Stimulated activated memory B cell treated with anti-CD40 and anti-IgM and Interleukin-4, amounts not matched to agents 10 μg/mL and 1 μg/mL and 100 μg/mL, for 72 hours (primary cell): ENCODE data around the gene EFTUD2.

Experiments used
- ATAC-seq: fragments of 150-1000 bp; cut with Tn5 transposase; 2 replicates; pipeline ENCODE4 v1.10.0; 2021
- H3K27ac Mint-ChIP-seq: one replicate; pipeline ENCODE4 v1.8.0; 2022; ENCODE audit warnings: mild to moderate bottlenecking, mixed read lengths
- H3K27me3 Mint-ChIP-seq: one replicate; pipeline ENCODE4 v1.8.0; 2022; ENCODE audit warnings: mixed read lengths
- H3K36me3 Mint-ChIP-seq: one replicate; pipeline ENCODE4 v1.8.0; 2022; ENCODE audit warnings: mixed read lengths
- H3K4me1 Mint-ChIP-seq: one replicate; pipeline ENCODE4 v1.8.0; 2022; ENCODE audit warnings: mixed read lengths
- H3K4me3 Mint-ChIP-seq: one replicate; pipeline ENCODE4 v1.8.0; 2022; ENCODE audit warnings: mild to moderate bottlenecking, moderate library complexity, mixed read lengths
- H3K9me3 Mint-ChIP-seq: one replicate; pipeline ENCODE4 v1.8.0; 2022; ENCODE audit warnings: mixed read lengths

The EFTUD2 gene

GRCh38 chr17:44906763-44907728, 7.8 kb upstream of the EFTUD2 start:
- peaks cover 44% of the 10 kb centered on the region for H3K27me3 Mint-ChIP-seq
- H3K4me3 Mint-ChIP-seq: no peak overlapping the region
- no peaks in the 10 kb centered on the region for H3K9me3 Mint-ChIP-seq
- H3K36me3 Mint-ChIP-seq: no peaks in the 10 kb centered on the region
- ATAC-seq: no peak
- H3K4me1 Mint-ChIP-seq: peaks cover 9% of the 10 kb centered on the region
- H3K27ac Mint-ChIP-seq: no peak overlapping the region

- H3K27ac Mint-ChIP-seq: no peak overlapping the region
- ATAC-seq: peak; percentile 31
- no peak overlapping the region for H3K4me3 Mint-ChIP-seq
- H3K4me1 Mint-ChIP-seq: peaks cover 7% of the 10 kb centered on the region
- peaks cover 36% of the 10 kb centered on the region for H3K27me3 Mint-ChIP-seq
- H3K9me3 Mint-ChIP-seq: no peaks in the 10 kb centered on the region
- no peaks in the 10 kb centered on the region for H3K36me3 Mint-ChIP-seq
Measured at GRCh38 chr17:44906010-44906646, 6.9 kb upstream of the EFTUD2 start.

GRCh38 chr17:44905006-44906000, 6.1 kb upstream of the EFTUD2 start:
- Mint-ChIP-seq H3K27ac (no peak overlapping the region), H3K4me3 (no peak overlapping the region), H3K27me3 (peaks cover 28% of the 10 kb centered on the region)

GRCh38 chr17:44904001-44904984, 5.0 kb upstream of the EFTUD2 start:
- Mint-ChIP-seq H3K36me3 (no peaks in the 10 kb centered on the region), H3K27ac (no peak overlapping the region), H3K4me1 (peaks cover 12% of the 10 kb centered on the region), H3K9me3 (no peaks in the 10 kb centered on the region), H3K27me3 (peaks cover 26% of the 10 kb centered on the region), H3K4me3 (no peak overlapping the region)
- ATAC-seq: no peak

More at GRCh38 chr17:44905006-44906000, 6.1 kb upstream of the EFTUD2 start:
- Mint-ChIP-seq H3K9me3 (no peaks in the 10 kb centered on the region), H3K4me1 (peaks cover 2% of the 10 kb centered on the region), H3K36me3 (no peaks in the 10 kb centered on the region)
- ATAC-seq: no peak

- no peak for ATAC-seq
Measured at GRCh38 chr17:44903012-44903685, 3.9 kb upstream of the EFTUD2 start.

GRCh38 chr17:44902135-44902760, 3.0 kb upstream of the EFTUD2 start:
- Mint-ChIP-seq H3K27me3 (peaks cover 13% of the 10 kb centered on the region), H3K36me3 (no peaks in the 10 kb centered on the region), H3K4me3 (no peak overlapping the region), H3K27ac (no peak overlapping the region), H3K4me1 (peaks cover 20% of the 10 kb centered on the region), H3K9me3 (no peaks in the 10 kb centered on the region)
- no peak for ATAC-seq

More at GRCh38 chr17:44903012-44903685, 3.9 kb upstream of the EFTUD2 start:
- H3K4me3 Mint-ChIP-seq: no peak overlapping the region
- no peaks in the 10 kb centered on the region for H3K36me3 Mint-ChIP-seq
- H3K9me3 Mint-ChIP-seq: no peaks in the 10 kb centered on the region
- H3K27me3 Mint-ChIP-seq: peaks cover 17% of the 10 kb centered on the region
- H3K4me1 Mint-ChIP-seq: peaks cover 20% of the 10 kb centered on the region
- no peak overlapping the region for H3K27ac Mint-ChIP-seq

- peaks cover 20% of the 10 kb centered on the region for H3K4me1 Mint-ChIP-seq
- no peak for ATAC-seq
- no peaks in the 10 kb centered on the region for H3K9me3 Mint-ChIP-seq
- H3K27ac Mint-ChIP-seq: no peak overlapping the region
- no peaks in the 10 kb centered on the region for H3K36me3 Mint-ChIP-seq
- H3K4me3 Mint-ChIP-seq: no peak overlapping the region
- H3K27me3 Mint-ChIP-seq: peaks cover 10% of the 10 kb centered on the region
Measured at GRCh38 chr17:44901411-44901921, 2.2 kb upstream of the EFTUD2 start.

- peaks cover 4% of the 10 kb centered on the region for H3K27me3 Mint-ChIP-seq
- no peak for ATAC-seq
- peaks cover 25% of the 10 kb centered on the region for H3K4me1 Mint-ChIP-seq
- no peak overlapping the region for H3K27ac Mint-ChIP-seq
- H3K4me3 Mint-ChIP-seq: no peak overlapping the region
- H3K36me3 Mint-ChIP-seq: peaks cover 4% of the 10 kb centered on the region
- no peaks in the 10 kb centered on the region for H3K9me3 Mint-ChIP-seq
Measured at GRCh38 chr17:44900894-44901293, 1.6 kb upstream of the EFTUD2 start.

GRCh38 chr17:44898768-44899073, 524 bp downstream of the EFTUD2 start:
- no peak for ATAC-seq
- Mint-ChIP-seq H3K27me3 (no peaks in the 10 kb centered on the region), H3K36me3 (peaks cover 11% of the 10 kb centered on the region), H3K4me3 (peak overlapping the region; percentile 87), H3K27ac (peak overlapping the region; percentile 99), H3K4me1 (peaks cover 32% of the 10 kb centered on the region), H3K9me3 (no peaks in the 10 kb centered on the region)

- H3K4me1 Mint-ChIP-seq: peaks cover 24% of the 10 kb centered on the region
- H3K27ac Mint-ChIP-seq: no peak overlapping the region
- H3K27me3 Mint-ChIP-seq: no peaks in the 10 kb centered on the region
- H3K9me3 Mint-ChIP-seq: no peaks in the 10 kb centered on the region
- ATAC-seq: no peak
- peaks cover 15% of the 10 kb centered on the region for H3K36me3 Mint-ChIP-seq
- no peak overlapping the region for H3K4me3 Mint-ChIP-seq
Measured at GRCh38 chr17:44894642-44895041, 4.6 kb downstream of the EFTUD2 start.

GRCh38 chr17:44892250-44892649, 7.0 kb downstream of the EFTUD2 start:
- no peak overlapping the region for H3K4me3 Mint-ChIP-seq
- H3K4me1 Mint-ChIP-seq: peaks cover 12% of the 10 kb centered on the region
- no peaks in the 10 kb centered on the region for H3K9me3 Mint-ChIP-seq
- peaks cover 15% of the 10 kb centered on the region for H3K36me3 Mint-ChIP-seq
- no peak overlapping the region for H3K27ac Mint-ChIP-seq
- H3K27me3 Mint-ChIP-seq: no peaks in the 10 kb centered on the region
- no peak for ATAC-seq

- H3K4me1 Mint-ChIP-seq: no peaks in the 10 kb centered on the region
- no peaks in the 10 kb centered on the region for H3K9me3 Mint-ChIP-seq
- no peak overlapping the region for H3K4me3 Mint-ChIP-seq
- H3K36me3 Mint-ChIP-seq: peaks cover 24% of the 10 kb centered on the region
- no peak for ATAC-seq
- H3K27me3 Mint-ChIP-seq: no peaks in the 10 kb centered on the region
- no peak overlapping the region for H3K27ac Mint-ChIP-seq
Measured at GRCh38 chr17:44889003-44889402, 10.2 kb downstream of the EFTUD2 start.
